Right lobe of liver (tissue), 6 donors: ENCODE measurements around the gene TTC8. TPM values are rescaled to one million over a fixed set of nuclear protein-coding genes. Genes with fewer than 3 reads are reported as not detected.

Experiments used
- ATAC-seq, 4 donors: fragments of 200-7000 bp; cut with Tn5 transposase; one replicate each; pipeline ENCODE4 v1.9.1; 2020; ENCODE audit warnings: mild to moderate bottlenecking in 4 of 4, moderate library complexity in 4 of 4
- DNase-seq, 3 donors: peaks; one replicate each; pipeline ENCODE4 v3.0.0-alpha.2; 2020
- H3K27ac ChIP-seq, 3 donors: fragments of 200-600 bp; one replicate each; pipeline ENCODE4 v1.8.0; 2022
- H3K27me3 ChIP-seq, 2 donors: fragments of 200-600 bp; one replicate each; pipeline ENCODE4 v1.8.0; 2022
- H3K36me3 ChIP-seq, 4 donors: fragments of 200-600 bp; sonication (generic) in 1 of 4; one replicate each; pipeline versions ENCODE4 v1.5.1 to v1.8.0; 2017 to 2022; ENCODE audit warnings: control low read depth in 1 of 4
- H3K4me1 ChIP-seq, 4 donors: fragments of 200-600 bp; sonication (generic) in 1 of 4; one replicate each; pipeline versions ENCODE4 v1.5.1 to v1.8.0; 2017 to 2022; ENCODE audit warnings: control low read depth in 1 of 4
- H3K4me3 ChIP-seq, 3 donors: fragments of 200-600 bp; one replicate each; pipeline ENCODE4 v1.8.0; 2022
- H3K9me3 ChIP-seq, 4 donors: fragments of 200-600 bp; sonication (generic) in 1 of 4; one replicate each; pipeline versions ENCODE4 v1.5.1 to v1.8.0; 2017 to 2022; ENCODE audit warnings: control low read depth in 1 of 4
- POLR2A ChIP-seq: fragments of 450-650 bp; IDR thresholded peaks from one replicate; pipeline ENCODE4 v1.6.1; 2017; ENCODE audit warnings: antibody characterized with exemption, mild to moderate bottlenecking
- WGBS: methylation state at CpG from one replicate; pipeline ENCODE4 v1.1.6; 2018; ENCODE audit warnings: low coverage, low lambda C conversion rate; ENCODE audit not compliant: insufficient coverage; ENCODE audit errors: missing lambda C conversion rate; 5-methylcytosine and 5-hydroxymethylcytosine counted together
- intact Hi-C, 2 donors: fragments of 100-400 bp; cut with DNase I; formaldehyde crosslinking; loops; one replicate each; pipeline versions ENCODE4 v1.11.2 to v1.14.1; 2022
- total RNA-seq, 6 experiments: library from RNA; depleted of rRNA in 2 of 6; stranded (reverse); fragments of >200 nt in 2 of 6; fragmentation: NEBNext Ultra II Directional in 3 of 6; extraction: Animal tissue kit (Norgen Biotek cat#: 25700) in 3 of 6; gene quantifications; one replicate each; pipeline versions ENCODE4 v1.1.0 to v1.2.4, GENCODE V29; 2016 to 2023
- TF ChIP-seq, protein P1 (sequence below), 4 donors: fragments of 200-600 bp in 3 of 4; fragments of 450-650 bp in 1 of 4; IDR thresholded peaks; one replicate each; pipeline versions ENCODE4 v1.5.1 to v1.8.0; 2016 to 2022; ENCODE audit warnings: antibody characterized with exemption in 4 of 4, mild to moderate bottlenecking in 2 of 4
- donor health status: DM: no; HTN: yes; CAD: no.
- donor health status: DM: no; HTN: no; CAD: no.
- donor health status: DM: no; HTN: no; CAD: no.
- donor health status: DM: no; HTN: yes; CAD: no.
- donor health status: DM: no; HTN: yes; CAD: no.

Gene TTC8
- total RNA-seq, 6 experiments from 2014 or later: 6.9 to 25.0 (median 11.1) TPM

DNA sequence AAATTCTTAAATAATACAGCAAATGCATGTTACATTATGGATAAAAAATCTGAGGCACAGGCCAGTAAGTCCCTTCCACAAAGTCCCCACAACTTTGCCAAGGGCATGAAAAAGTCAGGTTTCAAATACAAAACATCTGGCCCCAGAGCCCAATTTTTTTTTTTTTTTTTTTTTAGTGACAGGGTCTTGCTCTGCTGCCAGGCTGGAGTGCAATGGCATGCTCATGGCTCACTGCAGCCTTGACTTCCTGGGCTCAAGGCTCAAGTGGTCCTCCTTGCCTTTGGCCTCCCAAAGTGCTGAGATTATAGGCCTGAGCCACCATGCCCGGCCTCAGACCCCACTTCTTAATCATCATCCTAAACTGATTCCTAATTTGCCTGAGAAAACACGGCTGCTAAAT, 3.1 kb upstream of the TTC8 start:
- no peak overlapping the region for H3K4me3 ChIP-seq
- no peaks in the 10 kb centered on the region for H3K36me3 ChIP-seq
- no peak for TF ChIP-seq POLR2A
- TF ChIP-seq, protein P1, sequence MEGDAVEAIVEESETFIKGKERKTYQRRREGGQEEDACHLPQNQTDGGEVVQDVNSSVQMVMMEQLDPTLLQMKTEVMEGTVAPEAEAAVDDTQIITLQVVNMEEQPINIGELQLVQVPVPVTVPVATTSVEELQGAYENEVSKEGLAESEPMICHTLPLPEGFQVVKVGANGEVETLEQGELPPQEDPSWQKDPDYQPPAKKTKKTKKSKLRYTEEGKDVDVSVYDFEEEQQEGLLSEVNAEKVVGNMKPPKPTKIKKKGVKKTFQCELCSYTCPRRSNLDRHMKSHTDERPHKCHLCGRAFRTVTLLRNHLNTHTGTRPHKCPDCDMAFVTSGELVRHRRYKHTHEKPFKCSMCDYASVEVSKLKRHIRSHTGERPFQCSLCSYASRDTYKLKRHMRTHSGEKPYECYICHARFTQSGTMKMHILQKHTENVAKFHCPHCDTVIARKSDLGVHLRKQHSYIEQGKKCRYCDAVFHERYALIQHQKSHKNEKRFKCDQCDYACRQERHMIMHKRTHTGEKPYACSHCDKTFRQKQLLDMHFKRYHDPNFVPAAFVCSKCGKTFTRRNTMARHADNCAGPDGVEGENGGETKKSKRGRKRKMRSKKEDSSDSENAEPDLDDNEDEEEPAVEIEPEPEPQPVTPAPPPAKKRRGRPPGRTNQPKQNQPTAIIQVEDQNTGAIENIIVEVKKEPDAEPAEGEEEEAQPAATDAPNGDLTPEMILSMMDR (IDR thresholded peaks at IDR 0.05): no peak
- intact Hi-C loops: no loop called here
- 88% methylated on average over 2 of the region's 2 CpGs for WGBS
- no peak overlapping the region for H3K27ac ChIP-seq
- DNase-seq: no peak
- no peaks in the 10 kb centered on the region for H3K9me3 ChIP-seq
- H3K27me3 ChIP-seq: no peaks in the 10 kb centered on the region
- ATAC-seq: no peak
- peaks cover 0 to 11% (median 0%) of the 10 kb centered on the region in 4 donors for H3K4me1 ChIP-seq

DNA sequence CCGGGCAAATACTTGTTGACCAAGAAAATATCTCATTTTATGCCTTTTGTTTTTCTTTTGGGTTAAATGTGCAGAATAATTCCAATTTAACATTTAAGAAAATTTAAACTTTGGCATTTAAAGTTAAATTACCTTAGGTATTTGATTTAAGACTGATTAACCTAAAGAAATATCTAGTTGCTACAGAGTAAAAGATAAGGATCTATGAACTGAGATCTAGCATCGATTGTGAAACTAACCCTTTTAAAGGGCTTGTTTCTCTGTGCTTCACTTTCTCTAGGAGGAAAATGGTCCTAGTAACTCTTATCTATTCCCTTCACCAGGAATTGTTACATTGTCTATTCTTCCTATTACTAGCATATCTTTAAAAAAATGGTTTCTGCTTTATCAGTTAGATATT, 2.6 kb upstream of the TTC8 start:
- ATAC-seq (no peak), DNase-seq (no peak)
- Histone ChIP-seq H3K27ac (no peak overlapping the region), H3K4me1 (peaks cover 0 to 11% (median 0%) of the 10 kb centered on the region in 4 donors), H3K36me3 (no peaks in the 10 kb centered on the region), H3K27me3 (no peaks in the 10 kb centered on the region), H3K4me3 (no peak overlapping the region), H3K9me3 (no peaks in the 10 kb centered on the region)
- intact Hi-C loops: no loop called here
- 60% methylated on average over 2 of the region's 2 CpGs for WGBS
- no peak for TF ChIP-seq POLR2A
- TF ChIP-seq, protein P1 (IDR thresholded peaks at IDR 0.05): no peak

DNA sequence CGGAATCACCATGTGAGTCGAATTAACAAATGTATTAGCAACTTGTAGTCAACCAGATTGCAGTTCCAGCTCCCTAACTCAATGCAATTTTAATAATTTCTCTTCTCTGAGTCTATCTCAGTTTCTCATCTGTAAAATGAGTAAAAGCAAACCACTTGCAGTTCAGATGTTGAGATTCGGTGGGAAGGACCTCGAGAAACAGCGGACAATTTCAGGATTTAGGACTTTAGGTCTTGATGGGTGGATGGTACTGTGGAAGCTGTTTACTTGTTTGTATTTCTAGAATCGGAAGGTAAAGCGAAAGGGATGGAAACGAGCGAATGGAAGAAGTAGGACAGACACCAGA, 510 bp upstream of the TTC8 start:
- H3K4me1 ChIP-seq: peaks cover 0 to 19% (median 3%) of the 10 kb centered on the region in 4 donors
- no peaks in the 10 kb centered on the region for H3K27me3 ChIP-seq
- no peak for DNase-seq
- ATAC-seq: no peak
- H3K9me3 ChIP-seq: no peaks in the 10 kb centered on the region
- intact Hi-C loops: no loop called here
- peak overlapping the region; percentile 88 to 94 (median 91) for H3K27ac ChIP-seq
- H3K4me3 ChIP-seq: peak overlapping the region; percentile 71 to 90 (median 78)
- 5% methylated on average over 9 of the region's 9 CpGs for WGBS
- TF ChIP-seq, protein P1 (IDR thresholded peaks at IDR 0.05): no peak
- H3K36me3 ChIP-seq: no peaks in the 10 kb centered on the region

DNA sequence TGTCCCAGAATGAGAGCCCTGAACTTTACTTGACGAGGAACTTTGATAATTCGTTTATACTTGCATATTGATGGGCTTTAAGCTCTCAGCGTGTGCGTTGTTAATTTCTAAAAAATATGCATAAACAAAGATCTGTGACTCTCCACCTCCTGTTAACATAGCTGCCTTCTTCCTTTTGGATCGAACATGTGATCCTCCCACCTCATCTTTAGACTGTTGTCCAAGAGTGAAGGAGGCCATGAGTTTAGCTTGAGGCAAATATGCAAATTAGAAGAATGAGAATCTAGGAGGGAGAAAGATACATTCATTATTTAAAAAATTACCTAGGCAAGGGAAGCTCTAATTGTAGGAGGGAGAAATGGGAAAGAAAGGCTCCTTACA, 617 bp downstream of the TTC8 start:
- WGBS: 6% methylated on average over 5 of the region's 5 CpGs
- Histone ChIP-seq H3K27ac (peak overlapping the region; percentile 88 to 94 (median 91)), H3K9me3 (no peaks in the 10 kb centered on the region), H3K27me3 (no peaks in the 10 kb centered on the region), H3K36me3 (no peaks in the 10 kb centered on the region), H3K4me3 (peak overlapping the region; percentile 71 to 90 (median 78)), H3K4me1 (peaks cover 0 to 27% (median 3%) of the 10 kb centered on the region in 4 donors)
- intact Hi-C loops: no loop called here
- DNase-seq (no peak), ATAC-seq (no peak)
- TF ChIP-seq POLR2A: no peak
- TF ChIP-seq, protein P1 (IDR thresholded peaks at IDR 0.05): no peak

DNA sequence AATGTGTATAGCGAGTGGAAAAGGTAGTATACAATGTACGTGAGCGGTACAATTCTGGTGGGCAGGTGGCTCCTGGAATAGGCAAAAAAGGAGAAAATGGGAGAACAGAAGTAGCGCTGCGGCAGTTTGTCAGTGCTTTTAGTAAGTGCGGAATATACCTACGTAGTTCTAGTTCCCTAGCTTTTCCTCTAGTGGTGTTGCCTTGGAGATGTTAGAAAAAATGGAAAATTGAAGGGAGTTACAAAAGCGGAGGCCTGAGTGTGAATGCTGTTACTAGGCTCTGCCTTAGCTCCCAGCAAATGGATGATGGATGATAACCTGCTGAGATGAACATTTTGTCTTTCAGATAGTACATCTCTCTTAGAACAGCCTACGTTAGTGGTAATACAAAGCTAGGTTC, 1.1 kb downstream of the TTC8 start:
- ATAC-seq: no peak
- intact Hi-C loops: no loop called here
- Histone ChIP-seq H3K9me3 (no peaks in the 10 kb centered on the region), H3K4me1 (peaks cover 0 to 28% (median 3%) of the 10 kb centered on the region in 4 donors), H3K27ac (no peak overlapping the region), H3K36me3 (no peaks in the 10 kb centered on the region), H3K4me3 (no peak overlapping the region), H3K27me3 (no peaks in the 10 kb centered on the region)
- DNase-seq: no peak
- TF ChIP-seq POLR2A: no peak
- TF ChIP-seq, protein P1 (IDR thresholded peaks at IDR 0.05): no peak
- 94% methylated on average over 9 of the region's 9 CpGs for WGBS
